GM18909 (cell line): ENCODE results near the gene ZDHHC1.

ENCODE experiments used
- ATAC-seq: cut with Tn5 transposase; IDR thresholded peaks from one replicate; pipeline ENCODE4 v1.9.1; 2021; ENCODE audit warnings: mild to moderate bottlenecking; ENCODE audit not compliant: unreplicated experiment, poor library complexity

Gene ZDHHC1

GRCh38 chr16:67413978-67414911, 2.0 kb downstream of the ZDHHC1 start:
- ATAC-seq: no peak

GRCh38 chr16:67412294-67412693, 4.0 kb downstream of the ZDHHC1 start:
- no peak for ATAC-seq

GRCh38 chr16:67411339-67411738, 4.9 kb downstream of the ZDHHC1 start:
- ATAC-seq: no peak

- ATAC-seq: no peak
These were observed 6.6 kb downstream of the ZDHHC1 start for GRCh38 chr16:67409631-67410030.

GRCh38 chr16:67407788-67408452, 8.4 kb downstream of the ZDHHC1 start:
- ATAC-seq: no peak

GRCh38 chr16:67407176-67407787, 9.0 kb downstream of the ZDHHC1 start:
- ATAC-seq: no peak

- no peak for ATAC-seq
These were observed 9.9 kb downstream of the ZDHHC1 start for GRCh38 chr16:67406111-67406971.

- no peak for ATAC-seq
These were observed 10.9 kb downstream of the ZDHHC1 start for GRCh38 chr16:67405336-67405735.

GRCh38 chr16:67404740-67405226, 11.5 kb downstream of the ZDHHC1 start:
- no peak for ATAC-seq

GRCh38 chr16:67403976-67404555, 12.2 kb downstream of the ZDHHC1 start:
- ATAC-seq: no peak

GRCh38 chr16:67400901-67401300, 15.4 kb downstream of the ZDHHC1 start:
- no peak for ATAC-seq

GRCh38 chr16:67399749-67400704, 16.2 kb downstream of the ZDHHC1 start:
- no peak for ATAC-seq

GRCh38 chr16:67399218-67399733, 17.0 kb downstream of the ZDHHC1 start:
- no peak for ATAC-seq

GRCh38 chr16:67398546-67399217, 17.6 kb downstream of the ZDHHC1 start:
- no peak for ATAC-seq

- no peak for ATAC-seq
These were observed 18.3 kb downstream of the ZDHHC1 start for GRCh38 chr16:67397812-67398545.

- ATAC-seq: no peak
These were observed 19.1 kb downstream of the ZDHHC1 start for GRCh38 chr16:67397036-67397801.
